ENCODE measurements around the gene ROCK1.
"Not testable (repeated sequence)": the region's sequence is repeated elsewhere in the genome, so short reads cannot be mapped to it uniquely, and the experiment has no call there.

Gene ROCK1

GRCh38 chr18:21111346-21112139 is at the start of gene ROCK1:
Gene ROCK1, minus strand, starts transcription at chr18:21111813. Its CDS starts 903 bp downstream, at chr18:21110910.
- in situ Hi-C loops (cut with MboI; ENCODE audit: low pct_unique_long_range_greater_than_20kb, low sequenced_read_pairs): no loop called here
- DNase-seq: peak; percentile 93

- DNase-seq: no peak
- in situ Hi-C loops (cut with MboI; ENCODE audit: low pct_unique_long_range_greater_than_20kb, low sequenced_read_pairs): no loop called here
Observed at GRCh38 chr18:21155443-21155842, 43.8 kb upstream of the ROCK1 start.

GRCh38 chr18:21146016-21146415 is 34.4 kb upstream of the ROCK1 start:
- in situ Hi-C loops (cut with MboI; ENCODE audit: low pct_unique_long_range_greater_than_20kb, low sequenced_read_pairs): no loop called here
- peak; percentile 19 for DNase-seq

GRCh38 chr18:21145371-21145770 is 33.8 kb upstream of the ROCK1 start:
- in situ Hi-C loops (cut with MboI; ENCODE audit: low pct_unique_long_range_greater_than_20kb, low sequenced_read_pairs): no loop called here
- DNase-seq: no peak

GRCh38 chr18:21141668-21142422 is 30.2 kb upstream of the ROCK1 start:
- no peak for DNase-seq
- in situ Hi-C loops (cut with MboI; ENCODE audit: low pct_unique_long_range_greater_than_20kb, low sequenced_read_pairs): no loop called here

- in situ Hi-C loops (cut with MboI; ENCODE audit: low pct_unique_long_range_greater_than_20kb, low sequenced_read_pairs); DNase-seq: not testable (repeated sequence)
Observed at GRCh38 chr18:21137719-21138488, 26.3 kb upstream of the ROCK1 start.

- peak; percentile 45 for DNase-seq
- in situ Hi-C loops (cut with MboI; ENCODE audit: low pct_unique_long_range_greater_than_20kb, low sequenced_read_pairs): no loop called here
Observed at GRCh38 chr18:21134895-21135294, 23.3 kb upstream of the ROCK1 start.

GRCh38 chr18:21132398-21132918 is 20.8 kb upstream of the ROCK1 start:
- DNase-seq: no peak
- in situ Hi-C loops (cut with MboI; ENCODE audit: low pct_unique_long_range_greater_than_20kb, low sequenced_read_pairs): no loop called here

- no peak for DNase-seq
- in situ Hi-C loops (cut with MboI; ENCODE audit: low pct_unique_long_range_greater_than_20kb, low sequenced_read_pairs): no loop called here
Observed at GRCh38 chr18:21131698-21132227, 20.1 kb upstream of the ROCK1 start.

- in situ Hi-C loops (cut with MboI; ENCODE audit: low pct_unique_long_range_greater_than_20kb, low sequenced_read_pairs): no loop called here
- no peak for DNase-seq
Observed at GRCh38 chr18:21129566-21130216, 18.1 kb upstream of the ROCK1 start.

- DNase-seq: no peak
- in situ Hi-C loops (cut with MboI; ENCODE audit: low pct_unique_long_range_greater_than_20kb, low sequenced_read_pairs): no loop called here
Observed at GRCh38 chr18:21123290-21123926, 11.8 kb upstream of the ROCK1 start.

GRCh38 chr18:21118806-21119205 is 7.2 kb upstream of the ROCK1 start:
- in situ Hi-C loops (cut with MboI; ENCODE audit: low pct_unique_long_range_greater_than_20kb, low sequenced_read_pairs): no loop called here

GRCh38 chr18:21117409-21118131 is 6.0 kb upstream of the ROCK1 start:
- peak; percentile 51 for DNase-seq
- in situ Hi-C loops (cut with MboI; ENCODE audit: low pct_unique_long_range_greater_than_20kb, low sequenced_read_pairs): no loop called here

More at GRCh38 chr18:21118806-21119205, 7.2 kb upstream of the ROCK1 start:
- DNase-seq: no peak

- in situ Hi-C loops (cut with MboI; ENCODE audit: low pct_unique_long_range_greater_than_20kb, low sequenced_read_pairs): no loop called here
- DNase-seq: peak; percentile 25
Observed at GRCh38 chr18:21115519-21116411, 4.2 kb upstream of the ROCK1 start.

GRCh38 chr18:21112543-21113105 is 1.0 kb upstream of the ROCK1 start:
- in situ Hi-C loops (cut with MboI; ENCODE audit: low pct_unique_long_range_greater_than_20kb, low sequenced_read_pairs): no loop called here
- DNase-seq: no peak

- in situ Hi-C loops (cut with MboI; ENCODE audit: low pct_unique_long_range_greater_than_20kb, low sequenced_read_pairs): no loop called here
- DNase-seq: no peak
Observed at GRCh38 chr18:21112140-21112473, 494 bp upstream of the ROCK1 start.
